Bone marrow (tissue), 2 donors: ENCODE measurements around the gene TOM1L2.

Source experiments
- DNase-seq, 2 donors: peaks; one replicate each; lab custom pipeline; 2025; lab: John Stamatoyannopoulos, UW

The TOM1L2 gene

DNA sequence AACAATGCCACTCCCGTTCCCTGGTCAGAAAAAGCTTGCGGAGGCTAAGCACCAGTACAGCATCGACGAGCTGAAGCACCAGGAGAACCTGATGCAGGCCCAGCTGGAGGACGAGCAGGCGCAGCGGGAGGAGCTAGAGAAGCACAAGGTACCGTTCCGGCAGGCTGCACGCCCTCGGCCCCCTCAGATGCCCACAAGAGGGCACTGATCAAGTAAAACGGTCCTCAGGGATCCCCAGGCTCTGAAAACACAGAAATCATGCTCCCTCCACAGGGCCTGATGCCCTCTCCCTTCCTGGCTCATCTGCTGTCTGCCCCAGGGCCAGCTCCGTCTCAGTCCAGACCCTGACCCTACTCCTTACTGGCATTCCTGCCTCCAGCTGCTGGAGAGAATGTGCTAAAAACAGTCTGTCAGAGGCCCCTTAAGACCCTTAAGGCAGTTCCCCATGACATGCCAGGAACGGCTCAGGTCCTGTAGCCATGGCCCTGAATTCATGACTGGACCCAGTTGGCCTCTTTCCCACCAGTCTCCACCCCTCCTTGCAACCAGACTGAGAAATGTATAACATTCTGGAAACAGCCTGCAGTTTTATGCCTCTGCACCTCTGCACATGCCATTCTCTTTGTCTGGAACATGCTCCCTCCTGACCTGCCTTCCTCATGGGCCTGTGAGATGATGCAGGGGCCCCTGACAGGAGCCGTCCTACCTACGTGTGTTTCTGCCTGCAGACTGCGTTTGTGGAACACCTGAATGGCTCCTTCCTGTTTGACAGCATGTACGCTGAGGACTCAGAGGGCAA is 22.3 kb upstream of the TOM1L2 start:
- DNase-seq: peak in 1 of 2 donors; percentile 6

GRCh38 chr17:17993852-17994251 is 21.7 kb upstream of the TOM1L2 start:
- DNase-seq: no peak

DNA sequence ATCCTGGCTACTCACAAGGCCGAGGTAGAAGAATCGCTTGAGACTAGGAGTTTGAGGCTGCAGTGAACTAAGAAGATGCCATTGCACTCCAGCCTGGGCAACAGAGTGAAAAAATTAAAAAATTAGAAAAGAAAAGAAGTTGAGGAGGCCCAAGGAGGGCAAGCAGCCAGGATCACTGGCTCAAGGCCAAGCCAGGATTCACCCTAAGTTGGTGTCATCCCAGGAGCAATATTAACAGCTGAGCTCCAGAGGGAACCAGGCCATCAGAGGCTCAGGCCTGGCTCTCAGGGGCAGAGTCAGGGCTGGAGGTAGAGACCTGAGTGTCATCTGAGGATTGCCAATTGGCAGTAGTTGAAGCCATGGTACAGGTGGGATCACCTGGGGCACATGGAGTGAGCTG is 21.2 kb upstream of the TOM1L2 start:
- no peak for DNase-seq

GRCh38 chr17:17990282-17990681 is 18.1 kb upstream of the TOM1L2 start:
- no peak for DNase-seq

- DNase-seq: no peak
Measured at GRCh38 chr17:17989618-17990017, 17.4 kb upstream of the TOM1L2 start.

DNA sequence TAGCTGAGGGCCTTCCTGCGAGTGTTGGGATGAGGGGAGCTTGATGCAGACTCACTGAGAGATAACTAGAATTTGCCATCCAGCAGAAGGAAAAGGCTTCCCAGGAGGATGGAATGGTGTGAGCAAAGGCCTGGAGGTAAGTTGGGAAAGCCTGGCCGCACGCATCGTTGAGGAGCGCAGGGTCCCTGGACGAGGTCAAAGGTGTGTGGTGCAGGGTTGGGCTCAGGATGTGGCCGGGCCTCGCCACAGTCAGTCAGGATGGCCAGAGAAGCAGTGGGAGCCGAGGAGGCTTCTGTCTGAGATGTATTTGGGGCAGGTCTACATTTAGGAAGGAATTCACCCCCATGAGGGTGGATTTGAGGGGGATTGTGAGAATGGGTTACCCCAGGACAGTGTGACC is 16.9 kb upstream of the TOM1L2 start:
- DNase-seq: no peak

GRCh38 chr17:17988427-17988945 is 16.3 kb upstream of the TOM1L2 start:
- DNase-seq: no peak

- DNase-seq: no peak
Measured at GRCh38 chr17:17987901-17988300, 15.7 kb upstream of the TOM1L2 start.

- DNase-seq: no peak
Measured at GRCh38 chr17:17987187-17987896, 15.1 kb upstream of the TOM1L2 start.

- DNase-seq: no peak
Measured at GRCh38 chr17:17985555-17985954, 13.4 kb upstream of the TOM1L2 start.

GRCh38 chr17:17985153-17985552 is 13.0 kb upstream of the TOM1L2 start:
- DNase-seq: no peak

DNA sequence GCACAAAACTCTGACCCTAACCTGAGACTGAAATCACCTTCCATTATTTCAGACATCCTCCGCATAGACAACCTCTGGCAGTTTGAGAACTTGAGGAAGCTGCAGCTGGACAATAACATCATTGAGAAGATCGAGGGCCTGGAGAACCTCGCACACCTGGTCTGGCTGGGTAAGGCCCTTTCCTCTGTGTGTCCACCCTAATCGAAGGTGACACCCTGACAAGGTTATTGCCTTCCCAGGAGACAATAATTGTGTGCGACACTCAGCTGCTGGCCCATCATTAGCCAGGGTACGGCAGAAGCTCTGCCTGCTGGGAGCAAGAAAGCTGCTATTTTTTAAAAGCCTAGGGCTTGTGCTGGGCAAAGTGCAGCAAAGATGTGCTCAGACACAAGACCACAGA is 11.6 kb upstream of the TOM1L2 start:
- DNase-seq: no peak

DNA sequence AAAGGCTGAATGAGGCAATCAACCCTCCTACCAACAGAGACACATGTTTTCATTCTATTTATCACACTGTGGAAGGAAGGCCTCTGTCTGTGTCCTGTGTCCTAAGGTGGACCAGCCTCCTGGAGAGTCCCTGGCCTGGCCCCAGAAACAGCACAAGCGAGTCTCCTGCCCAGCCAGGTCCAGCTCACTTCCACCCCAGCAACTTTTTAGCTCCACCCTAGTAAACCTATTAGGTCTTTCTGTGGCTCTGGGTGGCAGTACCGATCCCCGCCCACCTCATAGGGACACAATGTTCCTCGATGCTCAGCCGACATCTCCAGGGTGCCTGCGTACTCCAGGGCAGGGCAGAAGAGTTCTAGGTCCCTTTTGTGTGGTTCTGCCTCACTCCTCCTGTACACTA is 11.2 kb upstream of the TOM1L2 start:
- DNase-seq: no peak

DNA sequence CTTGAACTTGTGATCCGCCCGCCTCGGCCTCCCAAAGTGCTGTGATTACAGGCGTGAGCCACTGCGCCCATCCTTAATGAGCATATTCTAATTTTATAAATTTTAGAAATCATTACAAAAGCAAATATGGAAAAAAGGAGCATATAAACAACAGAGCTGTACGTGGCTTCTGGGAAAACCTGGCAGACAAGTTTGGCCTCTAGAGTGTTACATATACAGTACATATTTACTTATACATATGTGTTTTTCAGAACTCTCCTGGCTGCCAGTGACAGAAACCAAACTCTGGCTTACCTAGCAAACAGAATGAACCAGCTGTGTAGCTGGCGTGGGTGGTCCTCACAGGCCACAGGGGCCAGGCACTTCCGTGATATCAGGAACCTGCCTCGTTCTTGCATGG is 10.6 kb upstream of the TOM1L2 start:
- no peak for DNase-seq

GRCh38 chr17:17981330-17981729 is 9.1 kb upstream of the TOM1L2 start:
- no peak for DNase-seq

GRCh38 chr17:17979778-17980177 is 7.6 kb upstream of the TOM1L2 start:
- DNase-seq: no peak

DNA sequence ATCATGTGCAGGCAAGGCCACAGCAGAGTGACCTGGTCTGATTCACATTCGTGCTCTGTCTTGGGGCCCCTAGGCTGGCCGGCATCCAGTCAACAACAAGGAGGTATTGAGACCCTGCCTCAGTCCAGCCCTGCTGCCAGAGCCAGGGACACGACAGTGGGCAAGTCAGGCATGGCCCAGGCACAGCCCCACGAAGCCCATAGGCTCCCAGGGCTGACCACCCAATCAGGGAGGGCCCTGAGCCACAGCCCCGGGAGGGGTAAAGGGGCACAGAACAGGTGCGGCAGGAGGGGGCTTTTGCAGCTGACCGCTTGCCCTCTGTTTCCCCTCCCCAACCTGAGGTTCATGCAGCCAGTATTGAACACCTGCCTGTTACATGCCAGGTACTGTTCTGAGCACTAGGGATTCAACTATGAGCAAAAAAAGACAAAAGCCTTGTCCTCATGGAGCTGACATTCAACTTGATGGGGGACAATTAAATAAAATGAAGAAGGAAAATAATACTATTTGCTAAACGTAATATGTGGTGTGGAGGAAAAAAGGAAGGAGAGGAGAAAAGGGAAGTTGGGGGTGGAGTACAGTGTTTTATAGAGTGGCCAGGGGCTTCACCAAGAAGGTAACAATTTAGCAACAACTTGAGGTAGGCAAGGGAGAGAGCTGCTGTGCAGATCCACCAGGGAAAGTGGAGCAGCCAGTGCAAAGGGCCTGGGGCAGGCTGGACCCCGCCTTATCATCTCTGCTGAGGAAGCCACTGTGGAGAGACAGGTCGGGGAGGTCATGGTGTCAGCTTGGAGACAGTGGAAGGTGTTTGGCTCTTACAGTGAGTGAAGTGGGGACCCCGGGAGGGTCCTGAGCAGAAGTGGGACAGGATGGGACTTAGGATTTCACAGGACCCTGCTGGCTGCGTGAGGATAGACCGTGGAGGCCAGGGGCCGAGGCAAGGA is 6.6 kb upstream of the TOM1L2 start:
- peak in 1 of 2 donors; percentile 11 for DNase-seq

DNA sequence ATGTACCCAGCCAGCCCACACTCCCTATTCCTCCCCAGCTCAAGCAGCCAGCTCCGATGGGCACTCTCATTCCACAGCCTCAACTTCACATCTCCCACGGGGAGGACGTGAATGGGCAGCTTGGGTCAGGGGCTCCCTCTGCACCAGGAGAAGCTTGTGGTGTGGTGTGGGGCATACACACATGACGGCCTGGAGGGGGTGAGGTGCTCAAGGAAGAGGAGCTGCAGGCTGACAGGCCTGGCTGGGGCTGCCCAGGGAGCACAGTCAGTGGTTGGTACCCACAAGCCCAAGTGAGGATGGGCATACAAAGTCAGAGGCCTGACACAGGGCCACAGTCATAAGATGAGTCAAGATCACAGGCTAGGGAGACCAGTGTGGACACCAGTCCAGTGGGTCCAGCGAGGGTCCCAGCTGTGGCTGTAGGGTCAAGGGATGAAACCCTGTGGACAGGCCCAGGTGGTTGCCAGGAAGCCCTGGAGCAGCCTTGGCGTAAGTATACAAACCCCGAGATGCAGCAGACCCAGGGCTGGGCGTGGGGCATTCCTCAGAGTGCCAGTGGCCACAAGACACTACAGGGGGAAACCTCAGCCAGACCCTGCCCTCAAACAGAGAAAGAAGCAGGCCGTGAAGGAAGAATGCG is 4.9 kb upstream of the TOM1L2 start:
- no peak for DNase-seq

GRCh38 chr17:17975436-17975835 is 3.2 kb upstream of the TOM1L2 start:
- peak in 1 of 2 donors; percentile 37 for DNase-seq

DNA sequence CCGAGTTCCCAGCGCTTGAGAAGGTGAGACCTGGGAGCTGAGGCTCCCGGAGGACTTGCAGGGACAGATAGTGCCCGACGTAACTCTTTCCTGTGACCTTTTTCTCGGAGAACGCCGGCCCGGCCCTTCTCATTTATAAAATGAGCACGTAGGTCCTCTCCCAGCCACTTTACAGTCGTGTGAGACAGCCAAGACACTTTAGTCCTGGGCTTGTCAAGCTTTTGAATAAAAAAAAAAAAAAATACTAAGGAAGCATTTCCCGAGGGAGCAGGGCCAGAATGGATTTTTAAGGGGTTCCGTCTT is 703 bp upstream of the TOM1L2 start:
- DNase-seq: no peak

DNA sequence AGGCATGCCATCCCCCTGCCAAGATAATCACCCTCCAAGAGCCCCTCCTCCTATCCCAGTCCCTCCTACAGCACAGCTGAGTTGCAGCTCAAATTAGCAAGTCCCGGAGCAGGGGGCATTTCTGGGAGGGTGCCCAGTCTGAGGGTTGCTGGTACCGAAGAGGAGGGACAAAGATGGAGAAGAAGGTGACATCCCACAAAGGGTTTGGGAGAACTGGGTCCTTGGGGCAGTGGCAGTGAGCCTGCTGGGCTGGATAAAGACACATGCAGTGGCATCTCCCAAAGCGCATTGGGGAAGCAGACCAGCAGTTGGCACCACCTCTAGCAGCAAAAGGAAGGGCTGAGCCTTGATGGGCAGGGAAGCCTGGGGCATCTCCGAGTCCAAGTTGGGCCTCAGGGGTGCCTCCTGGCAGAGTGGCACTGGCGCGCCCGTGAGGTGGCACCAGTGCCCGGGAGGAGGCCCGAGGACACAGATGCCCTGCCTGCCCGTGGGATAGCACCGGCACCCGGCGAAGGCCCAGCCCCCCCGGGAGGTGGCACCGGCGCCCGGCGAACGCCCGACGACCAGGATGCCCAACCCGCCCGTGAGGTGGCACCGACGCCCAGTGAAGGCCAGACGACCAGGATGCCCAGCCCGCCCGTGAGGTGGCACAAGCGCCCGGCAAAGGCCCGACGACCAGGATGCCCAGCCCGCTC is 622 bp downstream of the TOM1L2 start:
- no peak for DNase-seq
